PFSK-1 (cell line): ENCODE results near the gene ATP1A1.

Source experiments
- FOXP2 ChIP-seq: optimal IDR thresholded peaks from 2 replicates; pipeline ENCODE3; 2011; ENCODE audit warnings: borderline replicate concordance, control low read depth, inconsistent platforms; ENCODE audit not compliant: insufficient read depth; ENCODE audit errors: extremely low read length, extremely low read depth
- POLR2AphosphoS5 ChIP-seq: IDR thresholded peaks from 2 replicates; pipeline ENCODE4 v1.6.1; 2012; ENCODE audit warnings: low read depth, mild to moderate bottlenecking, control low read depth, low read length, moderate library complexity
- SIN3A ChIP-seq: IDR thresholded peaks from 2 replicates; pipeline ENCODE4 v1.6.1; 2012; ENCODE audit warnings: mild to moderate bottlenecking, low read length, moderate library complexity, borderline replicate concordance; ENCODE audit not compliant: insufficient read depth
- TAF1 ChIP-seq: IDR thresholded peaks from 2 replicates; pipeline ENCODE4 v1.6.1; 2012; ENCODE audit warnings: low read length, control low read depth, borderline replicate concordance; ENCODE audit not compliant: insufficient read depth
- TF ChIP-seq, protein P1 (sequence below), 2 experiments: IDR thresholded peaks; 2 replicates each; pipeline versions ENCODE4 v1.6.1 to v1.8.0; 2011 to 2012; ENCODE audit warnings: low read depth in 2 of 2, low read length in 2 of 2, control low read depth in 1 of 2, inconsistent platforms in 1 of 2, mild to moderate bottlenecking in 1 of 2, moderate library complexity in 1 of 2; ENCODE audit not compliant: insufficient read depth in 1 of 2

Gene ATP1A1

DNA sequence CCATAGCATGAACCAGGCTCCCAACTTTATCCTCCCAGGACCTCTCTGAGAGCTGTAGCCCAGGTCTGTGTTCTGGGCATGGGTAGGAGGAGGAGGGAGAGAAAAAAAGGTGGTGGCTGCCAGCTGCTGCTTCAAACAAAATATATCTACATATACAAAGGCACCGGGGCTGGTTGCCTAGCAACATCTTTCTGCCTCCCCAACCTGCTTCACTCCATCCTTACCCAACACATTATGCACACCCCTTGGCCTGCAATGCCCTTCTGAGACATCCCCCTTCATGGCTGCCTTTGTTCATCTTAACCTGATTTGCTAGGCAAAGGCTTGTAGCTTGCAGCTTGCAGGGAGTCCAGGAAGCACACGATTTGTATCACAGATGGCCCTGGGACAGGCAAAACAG, 27.2 kb upstream of the ATP1A1 start:
- TF ChIP-seq, protein P1, sequence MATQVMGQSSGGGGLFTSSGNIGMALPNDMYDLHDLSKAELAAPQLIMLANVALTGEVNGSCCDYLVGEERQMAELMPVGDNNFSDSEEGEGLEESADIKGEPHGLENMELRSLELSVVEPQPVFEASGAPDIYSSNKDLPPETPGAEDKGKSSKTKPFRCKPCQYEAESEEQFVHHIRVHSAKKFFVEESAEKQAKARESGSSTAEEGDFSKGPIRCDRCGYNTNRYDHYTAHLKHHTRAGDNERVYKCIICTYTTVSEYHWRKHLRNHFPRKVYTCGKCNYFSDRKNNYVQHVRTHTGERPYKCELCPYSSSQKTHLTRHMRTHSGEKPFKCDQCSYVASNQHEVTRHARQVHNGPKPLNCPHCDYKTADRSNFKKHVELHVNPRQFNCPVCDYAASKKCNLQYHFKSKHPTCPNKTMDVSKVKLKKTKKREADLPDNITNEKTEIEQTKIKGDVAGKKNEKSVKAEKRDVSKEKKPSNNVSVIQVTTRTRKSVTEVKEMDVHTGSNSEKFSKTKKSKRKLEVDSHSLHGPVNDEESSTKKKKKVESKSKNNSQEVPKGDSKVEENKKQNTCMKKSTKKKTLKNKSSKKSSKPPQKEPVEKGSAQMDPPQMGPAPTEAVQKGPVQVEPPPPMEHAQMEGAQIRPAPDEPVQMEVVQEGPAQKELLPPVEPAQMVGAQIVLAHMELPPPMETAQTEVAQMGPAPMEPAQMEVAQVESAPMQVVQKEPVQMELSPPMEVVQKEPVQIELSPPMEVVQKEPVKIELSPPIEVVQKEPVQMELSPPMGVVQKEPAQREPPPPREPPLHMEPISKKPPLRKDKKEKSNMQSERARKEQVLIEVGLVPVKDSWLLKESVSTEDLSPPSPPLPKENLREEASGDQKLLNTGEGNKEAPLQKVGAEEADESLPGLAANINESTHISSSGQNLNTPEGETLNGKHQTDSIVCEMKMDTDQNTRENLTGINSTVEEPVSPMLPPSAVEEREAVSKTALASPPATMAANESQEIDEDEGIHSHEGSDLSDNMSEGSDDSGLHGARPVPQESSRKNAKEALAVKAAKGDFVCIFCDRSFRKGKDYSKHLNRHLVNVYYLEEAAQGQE (IDR thresholded peaks at IDR 0.05; ENCODE audit: insufficient read depth in 1 of 2, low read depth in 2 of 2, low read length in 2 of 2): no peak
- TF ChIP-seq FOXP2: no peak
- no peak for TF ChIP-seq TAF1
- no peak for TF ChIP-seq SIN3A
- TF ChIP-seq POLR2AphosphoS5: no peak

- TF ChIP-seq FOXP2 (no peak), SIN3A (no peak), TAF1 (no peak), POLR2AphosphoS5 (no peak)
- TF ChIP-seq, protein P1 (IDR thresholded peaks at IDR 0.05; ENCODE audit: insufficient read depth in 1 of 2, low read depth in 2 of 2, low read length in 2 of 2): no peak
Observed at GRCh38 chr1:116346943-116347673, 25.9 kb upstream of the ATP1A1 start.

GRCh38 chr1:116347696-116348095, 25.3 kb upstream of the ATP1A1 start:
- TF ChIP-seq POLR2AphosphoS5 (no peak), TAF1 (no peak), FOXP2 (no peak), SIN3A (no peak)
- TF ChIP-seq, protein P1 (IDR thresholded peaks at IDR 0.05; ENCODE audit: insufficient read depth in 1 of 2, low read depth in 2 of 2, low read length in 2 of 2): no peak

GRCh38 chr1:116350097-116350645, 22.9 kb upstream of the ATP1A1 start:
- TF ChIP-seq FOXP2 (no peak), SIN3A (no peak), TAF1 (no peak), POLR2AphosphoS5 (no peak)
- TF ChIP-seq, protein P1 (IDR thresholded peaks at IDR 0.05; ENCODE audit: insufficient read depth in 1 of 2, low read depth in 2 of 2, low read length in 2 of 2): no peak
